Germinal center (tissue), 1 donor: ENCODE measurements around the gene MRPS17.
A peak's percentile ranks its signal among the peaks of the same experiment; 100 is the strongest.
"Not testable (repeated sequence)": the region's sequence is repeated elsewhere in the genome, so short reads cannot be mapped to it uniquely, and the experiment has no call there.

Source experiments
- DNase-seq: peaks from one replicate; pipeline ENCODE4 v3.0.0; 2012; ENCODE audit warnings: mixed read lengths, low spot score

Gene MRPS17

DNA sequence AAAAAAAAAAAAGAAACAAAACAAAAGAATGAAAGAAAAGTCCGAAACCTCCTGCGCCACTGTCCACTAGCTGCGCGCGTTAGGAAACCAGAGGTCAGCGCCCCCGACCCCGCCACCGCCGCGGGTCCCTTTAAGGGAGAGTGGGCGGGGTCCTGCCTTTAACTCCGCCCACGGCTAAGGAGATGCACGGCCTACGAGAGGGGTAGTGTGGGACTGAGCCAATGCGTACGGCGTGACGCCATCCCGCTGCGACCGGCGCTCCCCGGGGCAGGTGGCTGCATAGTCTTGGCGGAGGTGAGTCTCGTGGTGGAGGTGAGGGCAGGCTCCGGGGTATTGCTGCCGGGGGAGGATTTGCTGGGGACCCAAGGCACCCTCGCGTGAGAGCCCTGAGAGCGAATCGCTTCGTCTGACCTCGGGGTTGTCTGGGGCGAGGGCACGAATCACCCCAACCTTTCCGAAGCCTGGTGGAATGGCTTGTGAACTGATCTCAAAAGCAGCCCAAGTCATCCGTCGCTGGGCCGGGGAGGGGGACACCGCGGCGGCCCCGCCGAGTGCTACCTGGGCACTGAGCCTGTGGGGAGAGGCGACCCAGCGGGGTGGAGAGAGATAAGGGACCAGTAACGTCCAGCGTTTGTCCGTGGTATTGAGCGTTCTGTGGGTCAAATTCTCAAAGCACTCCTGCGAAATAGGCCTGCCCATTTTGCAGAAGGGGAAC, at the start of gene MRPS17:
Gene MRPS17, plus strand, starts transcription at position 241 of the 715 bp plus-strand sequence. CDS start 1,319 bp downstream, outside the sequence.
- DNase-seq, result peak; percentile 98

DNA sequence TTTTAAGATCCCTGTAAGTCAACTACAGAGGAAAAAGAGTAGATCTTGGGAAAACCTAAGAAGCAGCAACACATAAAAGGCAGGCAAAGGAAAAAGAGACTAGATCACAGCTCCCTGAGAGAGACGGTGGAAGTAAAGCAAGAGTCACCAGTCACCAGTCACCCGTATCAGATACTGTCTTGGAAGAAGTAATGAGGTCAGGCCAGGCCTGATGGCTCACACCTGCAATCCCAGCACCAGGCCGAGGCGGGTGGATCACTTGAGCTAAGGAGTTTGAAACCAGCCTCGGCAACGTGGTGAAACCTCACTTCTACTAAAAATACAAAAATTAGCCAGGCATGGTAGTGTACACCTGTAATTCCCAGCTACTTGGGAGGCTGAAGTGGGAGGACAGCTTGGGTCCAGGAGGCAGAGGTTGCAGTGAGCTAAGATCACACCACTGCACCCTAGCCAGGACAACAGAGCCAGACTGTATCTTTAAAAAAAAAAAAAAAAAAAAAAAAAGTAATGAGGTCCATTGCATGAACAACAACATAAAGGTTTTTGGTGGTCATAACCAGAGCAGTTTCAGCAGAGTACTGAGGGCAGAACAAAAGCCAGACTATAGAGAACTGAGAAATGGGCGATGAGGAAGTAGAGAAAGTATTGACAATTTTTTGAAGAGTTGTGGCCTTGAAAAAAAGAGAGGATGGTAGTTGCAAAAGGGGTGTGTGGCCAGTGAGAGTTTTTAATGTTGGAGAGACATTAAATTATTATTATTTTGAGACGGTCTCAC, 47.5 kb upstream of the MRPS17 start:
- DNase-seq, result no peak

DNA sequence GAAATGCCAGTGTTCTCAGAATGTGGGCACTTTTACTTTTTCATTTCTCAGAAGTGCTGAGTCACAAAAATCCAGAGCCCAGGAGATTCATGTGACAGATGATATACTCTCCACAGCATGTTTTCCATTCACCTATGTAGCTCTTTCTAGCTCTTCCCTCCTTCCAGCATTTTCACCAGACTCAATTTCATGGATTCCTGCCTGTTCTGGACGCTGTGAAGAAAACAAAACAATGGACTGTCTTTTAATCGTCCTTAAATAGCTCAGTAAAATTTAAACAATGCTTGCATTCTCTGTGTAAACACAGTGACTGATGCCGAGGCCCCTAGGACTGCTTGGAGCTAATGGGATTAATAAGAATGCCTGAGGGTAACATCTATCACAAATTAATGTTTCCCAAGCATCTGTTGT, 38.9 kb upstream of the MRPS17 start:
- no peak for DNase-seq

DNA sequence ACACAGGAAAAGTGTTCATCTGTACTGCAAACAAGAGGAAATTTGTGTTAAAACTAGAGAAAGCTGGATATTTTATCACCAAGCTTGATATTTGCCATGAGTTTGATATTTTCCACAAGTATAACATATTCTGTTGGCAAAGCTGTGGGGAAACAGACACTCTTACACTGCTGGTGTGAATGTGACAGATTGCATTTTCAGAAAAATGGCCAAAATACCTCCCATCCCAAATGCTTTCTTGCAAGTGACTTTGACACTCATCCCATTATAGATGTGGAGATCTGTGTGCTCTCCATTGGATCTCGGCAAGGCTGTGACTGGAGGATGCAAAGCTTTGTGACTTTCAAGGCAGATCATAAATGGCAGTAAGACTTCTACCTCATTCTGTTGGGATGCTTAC, 33.9 kb upstream of the MRPS17 start:
- no peak for DNase-seq

DNA sequence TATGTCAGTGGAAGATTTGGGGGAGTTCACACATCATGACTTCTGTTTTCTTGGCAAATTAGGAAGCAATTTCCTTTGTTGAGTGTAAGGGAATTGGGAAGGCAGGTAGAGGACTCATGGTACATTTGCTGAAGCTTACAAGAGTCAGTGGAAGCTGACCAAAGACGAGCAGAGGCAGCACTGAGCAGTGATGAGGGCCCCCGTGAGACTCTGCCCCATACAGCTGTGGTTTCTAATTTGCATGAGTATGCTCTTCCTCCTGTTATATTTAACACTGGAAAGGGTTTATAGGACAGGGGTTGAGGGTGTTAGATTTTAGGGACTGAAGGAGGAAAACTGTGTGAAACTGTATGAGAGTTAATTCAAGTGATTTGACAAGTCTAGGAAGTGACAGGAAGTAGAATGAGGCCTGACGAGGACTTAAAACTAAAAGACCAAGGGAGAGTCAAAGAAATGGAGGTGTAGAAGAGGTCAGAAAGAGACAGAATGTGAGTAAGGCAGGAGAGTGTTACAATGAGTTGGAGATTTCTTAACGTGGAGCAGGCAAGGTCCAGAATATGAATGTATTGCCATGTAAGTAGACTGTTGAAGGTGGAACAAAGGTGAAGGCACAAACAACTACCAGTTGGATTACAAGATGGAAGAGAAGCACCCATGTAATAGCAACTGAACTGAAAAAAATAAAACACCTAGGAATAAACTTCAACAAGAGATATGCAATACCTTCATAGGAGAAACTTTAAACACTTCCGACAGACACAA, 23.5 kb upstream of the MRPS17 start:
- peak; percentile 29 for DNase-seq

DNA sequence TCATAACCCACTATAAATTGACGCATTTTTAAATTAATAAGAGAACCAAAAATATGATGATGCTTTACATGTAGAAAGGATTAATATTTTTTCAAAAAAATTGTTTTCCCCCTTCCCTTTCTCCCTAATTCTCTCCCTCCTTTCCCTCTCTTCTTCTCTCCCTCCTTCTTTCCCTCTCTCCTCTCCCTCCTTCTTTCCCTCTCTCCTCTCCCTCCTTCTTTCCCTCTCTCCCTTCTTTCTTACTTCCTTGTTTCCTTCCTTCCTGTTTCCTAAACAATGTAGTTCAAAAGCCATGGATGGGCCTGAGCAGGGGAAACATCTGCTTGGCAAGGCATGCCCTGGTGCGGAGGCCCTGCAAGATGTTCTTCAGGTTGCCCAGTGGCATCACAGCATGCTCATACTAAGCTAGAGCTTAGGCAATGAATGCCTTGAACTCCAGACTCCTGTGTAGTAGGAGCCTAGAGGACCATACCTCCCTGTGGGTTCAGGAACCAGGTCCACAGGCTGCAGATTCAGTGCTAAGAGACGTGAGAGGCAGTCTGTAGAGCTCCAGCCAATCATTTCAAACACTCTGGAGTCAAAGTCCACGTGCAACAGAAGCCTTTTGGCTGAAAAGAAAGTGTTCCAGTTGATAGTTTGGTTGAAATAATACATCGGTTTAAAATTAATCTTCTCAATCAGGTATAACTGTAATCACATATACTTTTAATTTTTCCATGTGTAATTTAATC, 20.1 kb upstream of the MRPS17 start:
- DNase-seq, result no peak

DNA sequence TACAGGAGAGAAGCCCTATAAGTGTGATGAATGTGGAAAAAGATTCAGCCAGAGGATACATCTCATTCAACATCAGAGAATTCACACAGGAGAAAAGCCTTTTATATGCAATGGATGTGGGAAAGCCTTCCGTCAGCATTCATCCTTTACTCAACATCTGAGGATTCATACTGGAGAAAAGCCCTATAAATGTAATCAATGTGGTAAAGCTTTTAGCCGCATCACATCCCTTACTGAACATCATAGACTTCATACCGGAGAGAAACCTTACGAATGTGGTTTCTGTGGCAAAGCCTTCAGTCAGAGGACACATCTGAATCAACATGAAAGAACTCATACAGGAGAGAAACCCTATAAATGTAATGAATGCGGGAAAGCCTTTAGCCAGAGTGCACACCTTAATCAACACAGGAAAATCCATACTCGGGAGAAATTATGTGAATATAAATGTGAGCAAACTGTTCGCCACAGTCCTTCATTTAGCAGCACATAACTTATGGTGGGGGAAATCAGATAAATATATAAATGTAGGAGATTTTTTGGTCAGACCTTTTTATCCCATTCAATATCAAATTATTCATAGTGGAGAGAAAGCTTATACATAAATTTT, 12.1 kb upstream of the MRPS17 start:
- no peak for DNase-seq

DNA sequence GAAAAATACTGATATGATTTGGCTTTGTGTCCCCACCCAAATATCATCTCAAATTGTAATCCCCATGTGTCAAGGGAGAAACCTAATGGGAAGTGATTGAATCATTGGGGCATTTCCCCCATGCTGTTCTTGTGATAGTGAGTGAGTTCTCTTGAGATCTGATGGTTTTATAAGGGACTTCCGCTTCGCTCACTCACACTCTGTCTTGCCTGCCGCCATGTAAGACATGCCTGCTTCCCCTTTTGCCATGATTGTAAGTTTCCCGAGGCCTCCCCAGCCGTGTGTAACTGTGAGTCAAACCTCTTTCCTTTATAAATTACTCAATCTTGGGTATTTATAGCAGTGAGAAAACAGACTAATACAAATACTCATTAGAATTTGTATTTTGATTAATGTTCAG, 5.1 kb upstream of the MRPS17 start:
- no peak for DNase-seq

DNA sequence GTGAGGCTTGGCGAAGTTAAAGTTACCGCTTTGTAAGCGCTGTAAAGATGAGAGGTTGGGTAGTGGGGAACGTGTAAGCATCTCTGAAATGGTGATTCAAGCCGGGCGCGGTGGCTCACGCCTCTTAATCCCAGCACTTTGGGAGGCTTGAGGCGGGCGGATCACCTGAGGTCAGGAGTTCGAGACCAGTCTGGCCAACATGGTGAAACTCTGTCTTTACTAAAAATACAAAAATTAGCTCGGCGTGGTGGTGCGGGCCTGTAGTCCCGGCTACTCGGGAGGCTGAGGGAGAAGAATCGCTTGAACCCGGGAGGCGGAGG, 635 bp downstream of the MRPS17 start:
- not testable (repeated sequence) for DNase-seq

DNA sequence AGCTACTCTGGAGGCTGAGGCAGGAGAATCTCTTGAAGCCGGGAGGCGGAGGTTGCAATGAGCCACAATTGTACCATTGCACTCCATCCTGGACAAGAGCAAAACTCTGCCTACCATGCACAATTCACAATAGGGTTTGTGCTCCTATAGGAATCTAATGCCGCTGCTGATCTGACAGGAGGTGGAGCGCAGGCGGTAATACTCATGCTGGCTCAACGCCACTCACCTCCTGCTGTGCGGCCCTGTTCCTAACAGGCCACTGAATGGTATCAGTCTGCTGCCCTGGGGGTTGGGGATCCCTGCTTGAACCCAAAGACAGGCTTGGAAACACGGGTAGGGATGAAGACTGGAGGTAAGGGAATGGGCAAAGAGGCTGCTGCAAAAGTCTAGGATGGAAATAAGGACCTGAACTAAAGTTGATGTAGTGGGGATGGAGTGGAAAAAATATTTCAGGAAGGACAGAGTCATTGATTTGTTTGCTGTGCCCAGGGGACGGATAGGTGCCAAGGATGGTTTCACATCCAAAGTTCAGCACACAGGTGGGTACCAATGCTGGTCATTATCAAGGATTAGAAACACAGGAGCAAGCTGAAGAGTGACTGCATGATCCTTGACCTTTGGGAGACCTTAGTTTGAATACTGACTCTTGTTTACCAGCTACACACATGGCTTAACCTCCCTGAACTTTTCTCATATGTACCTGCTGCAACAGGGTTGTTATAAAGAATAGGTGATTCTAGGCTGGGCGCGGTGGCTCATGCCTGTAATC, 2.2 kb downstream of the MRPS17 start:
- DNase-seq, result no peak

DNA sequence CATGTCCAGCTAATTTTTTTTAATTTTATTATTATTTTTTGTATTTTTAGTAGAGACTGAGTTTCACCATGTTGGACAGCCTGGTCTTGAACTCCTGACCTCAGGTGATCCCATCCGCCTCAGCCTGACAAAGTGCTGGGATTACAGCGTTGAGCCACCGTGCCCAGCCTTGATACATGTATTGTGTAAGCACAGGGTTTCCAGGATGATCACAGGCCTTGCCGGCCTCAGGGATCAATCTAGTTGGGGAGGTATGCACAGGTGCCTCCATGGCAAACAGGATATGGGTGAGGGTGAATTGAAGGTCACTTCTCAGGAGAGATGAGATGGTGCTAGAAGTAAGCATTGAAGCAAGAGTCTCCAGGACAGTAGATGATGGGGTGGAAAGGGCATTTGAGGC, 5.5 kb downstream of the MRPS17 start:
- DNase-seq, result no peak

DNA sequence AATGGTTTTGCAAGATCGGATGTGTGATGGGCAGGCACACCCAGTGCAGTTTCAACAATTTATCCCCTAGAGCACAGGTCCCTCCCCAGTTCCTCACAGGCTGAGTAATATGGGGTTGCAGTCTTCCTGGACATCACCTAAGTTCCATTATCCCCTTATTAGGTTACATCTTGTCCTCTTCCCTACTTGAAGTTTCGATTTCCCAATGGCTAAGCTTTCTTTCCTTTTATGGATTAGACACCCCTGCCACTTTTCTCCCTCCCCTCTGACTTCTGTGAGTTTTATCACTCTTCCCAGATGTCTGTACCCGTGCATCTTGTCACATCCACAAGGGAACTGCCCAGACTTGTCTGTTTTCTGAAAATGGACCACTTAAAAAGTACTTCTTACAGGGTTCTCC, 10.3 kb downstream of the MRPS17 start:
- no peak for DNase-seq

DNA sequence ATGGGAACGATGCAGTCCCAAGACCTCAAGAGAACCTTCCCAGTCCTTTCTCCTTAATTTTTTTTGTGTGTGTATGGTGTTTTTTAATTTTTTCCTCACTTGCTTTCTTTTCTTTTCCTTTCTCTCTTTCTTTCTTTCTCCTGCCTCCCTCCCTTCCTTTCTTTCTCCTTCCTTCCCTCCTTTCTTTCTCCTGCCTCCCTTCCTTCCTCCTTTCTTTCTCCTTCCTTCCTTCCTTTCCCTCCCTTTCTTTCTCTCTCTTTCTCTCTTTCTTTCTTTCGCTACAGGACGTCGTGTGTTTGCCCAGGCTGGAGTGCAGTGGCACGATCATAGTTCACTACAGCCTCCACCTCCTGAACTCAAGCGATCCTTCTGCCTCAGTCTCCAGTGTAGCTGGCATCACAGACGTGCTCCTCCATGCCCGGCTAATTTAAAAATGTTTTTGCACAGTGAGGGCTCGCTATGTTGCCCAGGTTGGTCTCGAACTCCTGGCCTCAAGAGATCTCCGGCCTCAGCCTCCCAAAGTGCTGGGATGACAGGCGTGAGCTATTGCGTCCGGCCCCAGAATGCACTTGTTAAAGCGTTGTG, 12.0 kb downstream of the MRPS17 start:
- no peak for DNase-seq

DNA sequence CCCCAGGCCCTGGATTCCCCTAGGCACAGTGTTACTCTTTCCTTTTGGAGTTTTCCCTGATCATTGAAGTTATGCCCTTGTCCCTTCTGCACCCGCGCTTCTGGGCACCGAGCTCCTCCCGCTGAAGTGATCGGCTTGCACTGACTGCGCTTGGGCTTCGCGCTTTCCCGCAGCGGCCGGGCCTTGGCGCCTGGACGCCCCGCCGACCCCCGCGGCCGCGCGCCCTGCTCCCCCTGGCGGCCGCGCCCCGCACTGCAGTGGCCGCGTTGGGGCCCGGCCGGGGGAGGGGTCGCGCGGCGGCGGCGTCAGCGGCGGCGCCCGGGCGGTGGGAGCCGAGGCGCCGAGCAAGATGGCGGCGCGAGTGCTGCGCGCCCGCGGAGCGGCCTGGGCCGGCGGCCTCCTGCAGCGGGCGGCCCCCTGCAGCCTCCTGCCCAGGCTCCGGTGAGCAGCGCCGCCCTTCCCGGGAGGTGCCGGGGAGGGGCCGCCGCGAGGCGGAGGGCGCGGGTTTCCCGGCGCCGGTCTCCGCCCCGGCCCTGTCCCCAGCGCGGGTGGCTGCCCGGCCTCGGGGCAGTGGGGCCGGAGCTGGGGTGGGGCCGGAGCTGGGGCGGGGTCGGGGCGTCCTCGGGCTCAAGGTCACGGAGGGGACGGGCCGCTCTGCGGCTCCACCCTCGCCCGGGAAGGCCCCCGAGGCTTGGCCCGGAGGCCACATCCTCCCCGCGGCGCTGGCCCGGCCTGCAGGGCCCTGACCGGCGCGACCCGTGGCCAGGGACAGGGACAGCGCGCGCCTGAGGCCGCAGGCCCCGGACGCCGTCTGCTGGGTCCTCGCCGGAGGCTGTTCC, 12.8 kb downstream of the MRPS17 start, which contains the start of gene NIPSNAP2:
Gene NIPSNAP2, plus strand, starts transcription at position 325 of the 839 bp plus-strand sequence. Its CDS starts 25 bp downstream, at position 350.
- DNase-seq, result peak; percentile 80

DNA sequence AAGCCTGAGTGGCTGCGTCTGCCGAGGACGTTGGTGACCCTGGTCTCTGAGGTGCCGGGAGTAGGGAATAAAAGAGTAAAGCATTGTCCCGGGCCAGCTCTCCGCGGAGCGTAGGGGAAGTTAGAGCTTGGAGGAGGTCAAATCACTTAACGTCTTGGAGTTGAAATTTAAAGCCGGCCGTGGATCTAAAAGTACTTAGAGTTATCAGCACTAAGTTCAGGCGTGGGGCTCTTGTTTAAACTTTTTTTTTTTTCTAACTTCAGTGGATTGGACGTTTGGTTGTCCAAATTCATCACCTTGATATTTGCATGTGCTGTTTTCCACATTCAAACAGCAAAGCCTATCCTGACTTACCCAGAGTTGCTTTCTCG, 13.4 kb downstream of the MRPS17 start:
- DNase-seq, result peak; percentile 12

DNA sequence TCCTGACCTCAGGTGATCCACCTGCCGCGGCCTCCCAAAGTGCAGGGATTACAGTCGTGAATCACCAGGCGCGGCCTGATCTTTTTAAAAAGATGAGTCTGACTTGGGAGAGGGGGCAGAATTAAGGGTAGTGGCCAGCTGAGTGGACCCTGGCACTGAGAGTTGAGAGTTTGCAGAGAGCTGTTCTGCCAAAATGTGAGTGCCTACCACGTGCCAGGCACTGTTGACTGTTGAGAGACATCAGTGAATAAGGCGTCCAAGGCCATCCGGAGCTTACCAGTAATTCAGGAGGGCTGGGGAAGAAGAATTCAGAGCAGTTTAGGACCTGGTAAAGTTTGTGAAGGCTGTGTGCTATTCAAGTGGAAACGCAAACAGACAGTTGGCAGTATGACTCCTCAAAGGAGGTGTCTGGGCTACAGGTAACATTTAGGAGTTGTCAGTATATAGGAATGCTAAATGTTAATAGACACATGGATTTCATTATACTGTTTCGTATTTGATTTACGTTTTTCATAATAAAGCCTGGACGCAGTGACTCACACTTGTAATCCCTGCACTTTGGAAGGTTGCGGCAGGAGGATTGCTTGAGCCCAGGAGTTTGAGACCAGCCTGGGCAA, 14.2 kb downstream of the MRPS17 start:
- DNase-seq, result no peak

DNA sequence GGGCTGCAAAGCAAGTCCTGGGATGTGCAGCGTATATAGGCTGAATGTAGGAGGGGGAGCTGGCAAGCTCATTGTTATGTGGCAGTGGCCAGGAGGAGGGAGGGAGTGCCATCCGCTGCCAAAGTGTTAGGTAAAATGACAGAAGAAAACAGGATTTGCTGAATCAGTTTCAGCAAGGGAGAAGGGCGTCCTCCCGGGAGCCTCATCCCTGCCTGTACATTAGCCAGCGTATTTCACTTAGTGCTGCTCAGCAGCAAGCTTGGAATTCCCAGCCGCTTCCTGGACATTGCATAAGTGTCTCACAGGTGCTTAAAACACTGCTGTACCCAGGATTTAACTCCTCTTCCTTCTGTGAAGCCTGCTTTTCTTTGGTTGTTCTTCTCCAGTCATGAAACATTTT, 15.2 kb downstream of the MRPS17 start:
- DNase-seq, result no peak

DNA sequence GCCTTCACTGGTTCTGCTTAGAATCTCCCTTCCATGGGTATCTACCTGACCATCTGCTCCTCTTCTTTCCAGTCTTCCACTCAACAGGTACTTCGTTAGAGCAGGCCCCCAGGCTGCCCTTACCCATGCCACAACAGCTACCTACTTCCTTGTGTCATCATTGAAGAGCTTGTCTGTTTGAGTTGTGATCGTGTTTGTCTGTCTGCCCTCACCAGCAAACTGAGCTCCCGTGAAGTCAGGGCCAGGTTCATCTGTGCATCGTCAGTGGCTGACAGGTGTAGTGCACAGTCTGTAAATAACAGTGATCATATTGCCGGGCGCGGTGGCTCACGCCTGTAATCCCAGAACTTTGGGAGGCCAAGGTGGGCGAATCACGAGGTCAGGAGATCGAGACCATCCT, 17.7 kb downstream of the MRPS17 start:
- no peak for DNase-seq

DNA sequence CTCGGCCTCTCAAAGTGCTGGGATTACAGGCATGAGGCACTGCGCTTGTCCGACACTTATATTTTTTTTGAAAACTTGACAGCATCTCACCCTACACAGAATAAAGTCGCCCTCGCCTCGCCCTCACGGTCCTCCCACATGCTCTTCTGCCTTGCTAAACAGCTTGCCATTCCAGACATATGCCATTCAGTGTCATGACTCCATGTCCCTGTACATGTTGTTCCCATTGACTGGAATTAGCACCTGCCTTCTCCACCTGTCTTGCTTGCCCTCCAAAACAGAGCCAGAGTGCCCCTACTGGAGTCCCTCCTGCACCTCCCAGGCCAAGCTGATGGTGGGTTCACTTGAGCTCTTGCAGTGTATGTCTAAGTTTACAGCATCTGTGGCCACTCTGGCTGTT, 18.9 kb downstream of the MRPS17 start:
- no peak for DNase-seq
